ENCODE measurements around the gene CACHD1. TPM values are rescaled to one million over a fixed set of nuclear protein-coding genes. Genes with fewer than 3 reads are reported as not detected.

The CACHD1 gene
- polyA plus RNA-seq, 3 donors: 53.8 to 60.9 (median 60.8) TPM

DNA sequence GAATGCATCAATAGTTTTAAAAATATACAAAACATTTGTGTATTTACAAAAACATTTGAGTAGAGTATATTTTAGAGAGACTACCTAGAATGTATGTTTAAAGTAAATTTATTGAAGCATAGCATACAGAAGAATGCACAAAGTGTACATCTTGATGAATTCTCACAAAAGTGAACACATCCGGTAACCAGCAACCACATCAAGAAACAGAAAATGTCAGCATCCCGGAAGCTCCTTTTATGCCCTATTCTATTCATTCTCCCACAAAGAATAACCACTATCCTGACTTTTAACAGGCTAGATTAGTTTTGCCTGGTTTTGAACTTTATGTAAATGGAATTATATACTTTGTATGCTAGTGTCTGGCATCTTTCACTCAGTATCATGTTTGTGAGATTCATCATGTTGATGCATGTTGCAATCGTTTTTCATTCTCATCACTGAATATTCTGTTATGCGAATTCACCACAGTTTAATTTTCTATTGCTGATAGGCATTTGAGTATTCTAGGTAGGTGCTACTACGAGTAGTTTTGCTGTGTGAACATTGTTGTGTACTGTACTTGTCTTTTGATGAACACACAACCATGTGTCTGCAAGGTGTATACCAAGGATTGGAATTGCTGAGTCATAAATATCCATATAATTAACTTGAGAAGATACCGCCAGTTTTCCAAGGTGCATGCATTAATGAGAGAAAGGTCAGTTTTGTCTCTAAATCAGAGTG is 75.4 kb downstream of the CACHD1 start:
- DNase-seq: no peak

DNA sequence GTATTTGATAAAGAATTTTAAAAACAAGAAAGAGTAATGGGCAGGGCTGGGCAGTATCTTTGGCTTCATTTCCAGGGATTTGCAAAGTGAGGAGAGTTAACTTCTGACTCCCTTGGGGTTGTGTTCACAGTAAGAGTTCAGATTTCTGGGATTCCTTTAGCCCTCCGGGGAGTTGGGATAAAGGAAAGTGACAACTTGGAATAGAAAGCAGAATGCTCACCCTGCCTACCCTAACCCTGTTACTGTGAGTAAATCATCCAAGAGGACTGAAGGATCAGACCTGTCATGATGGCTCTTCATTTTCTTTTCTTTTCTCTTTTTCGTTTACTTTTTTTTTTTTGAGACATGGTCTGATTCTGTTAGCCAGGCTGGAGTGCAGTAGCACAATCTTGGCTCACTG is 76.1 kb downstream of the CACHD1 start:
- DNase-seq: no peak

DNA sequence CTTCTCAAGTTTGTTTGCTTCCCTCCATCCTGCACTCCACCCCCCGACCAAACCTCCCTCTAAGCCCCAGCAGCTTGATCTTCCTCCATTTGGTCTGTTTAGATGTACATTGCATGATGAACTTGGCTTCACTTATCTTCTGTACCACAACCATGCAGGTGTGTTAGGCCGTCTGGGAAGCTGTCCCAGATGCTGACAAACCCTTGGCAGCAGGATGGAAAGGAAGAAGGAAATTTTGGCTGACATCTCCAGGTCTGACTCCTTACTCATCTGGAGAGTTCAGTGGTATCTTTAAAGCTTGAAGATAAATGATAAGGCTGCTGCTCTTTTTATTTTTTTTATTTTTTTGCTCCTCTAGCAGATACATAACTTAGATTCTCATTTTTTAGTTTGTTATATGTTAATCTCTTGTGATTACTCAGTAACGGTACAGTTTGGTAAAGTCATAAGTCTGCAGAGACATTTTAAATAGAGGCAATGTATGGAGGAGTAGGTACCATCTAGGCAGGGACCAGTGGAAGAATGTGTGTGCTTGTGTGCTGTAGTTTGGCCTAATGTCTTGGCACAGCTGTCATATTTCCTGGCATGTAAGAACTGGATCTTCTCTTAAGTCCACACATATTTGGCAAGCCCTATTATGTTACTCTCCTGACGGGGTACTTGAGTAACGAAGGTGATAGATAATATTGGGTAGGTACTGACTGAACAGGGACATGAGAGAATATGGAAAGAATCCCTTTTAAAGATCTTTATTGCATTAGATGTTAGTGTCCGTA is 79.7 kb downstream of the CACHD1 start:
- DNase-seq: no peak

DNA sequence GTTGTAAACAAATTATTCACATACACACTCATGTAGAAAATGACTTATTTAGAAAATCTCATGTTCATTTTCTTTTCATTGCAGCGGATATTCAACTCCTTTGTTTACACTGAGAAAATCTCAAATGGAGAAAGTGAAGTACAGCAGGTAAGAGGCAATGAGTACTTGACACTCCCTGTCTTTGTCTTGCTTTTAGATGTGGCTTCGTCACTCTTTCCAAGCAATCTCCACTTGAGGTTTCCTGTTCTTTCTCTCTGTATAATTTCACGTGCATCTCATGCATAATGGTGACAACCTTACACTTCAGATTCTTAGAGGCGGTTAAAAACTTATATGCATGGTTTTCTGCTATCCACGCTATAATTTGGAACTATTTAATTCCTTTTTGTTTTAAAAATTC is 80.6 kb downstream of the CACHD1 start:
- DNase-seq: no peak

DNA sequence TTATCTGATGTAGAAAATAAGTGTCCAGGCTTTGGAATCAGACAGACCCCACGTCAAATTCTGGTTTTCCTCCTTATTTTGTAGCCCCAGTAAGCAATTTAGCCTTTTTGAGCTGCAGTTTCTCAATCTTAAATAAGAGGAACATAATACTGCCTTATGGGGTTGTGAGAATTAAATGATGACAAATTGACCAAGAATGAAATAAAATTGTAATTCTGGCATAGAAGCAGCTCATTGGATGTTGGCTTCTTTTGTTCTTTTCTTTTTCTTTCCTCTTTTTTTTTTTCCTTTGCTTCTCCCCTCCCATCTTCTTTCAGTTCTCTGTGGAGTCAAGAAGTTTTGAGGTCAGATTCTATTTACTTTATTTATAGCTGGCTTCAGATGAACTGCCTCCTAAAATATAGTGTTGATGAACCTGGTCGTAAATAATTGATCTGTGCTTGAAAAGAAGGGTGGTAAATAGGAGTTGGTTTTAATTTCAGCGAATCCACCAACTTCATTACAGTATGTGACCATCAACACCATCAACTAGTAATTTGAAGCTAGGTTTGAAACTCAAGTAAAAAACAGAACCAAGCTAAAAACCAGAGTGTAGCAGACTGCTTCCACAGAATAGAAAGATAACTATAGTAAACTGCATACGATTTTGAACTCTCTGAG is 81.1 kb downstream of the CACHD1 start:
- DNase-seq: no peak

DNA sequence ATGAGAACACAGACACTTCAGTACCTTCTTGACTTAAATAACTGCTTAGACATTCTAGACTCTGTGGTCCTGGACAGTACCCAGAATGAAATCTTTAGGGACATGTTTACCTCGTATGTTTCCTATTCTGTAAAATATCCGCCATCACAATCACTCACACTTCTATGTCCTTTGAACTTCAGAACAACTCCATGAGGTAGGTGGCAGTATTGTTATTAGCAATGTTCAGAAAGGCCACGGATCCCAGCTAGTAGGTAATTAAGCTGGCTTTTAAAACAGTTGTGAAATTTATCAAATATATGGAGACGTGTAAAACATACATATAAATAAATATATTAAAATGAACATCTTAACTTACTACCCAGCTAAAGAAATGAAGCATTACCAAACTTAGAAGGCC is 83.4 kb downstream of the CACHD1 start:
- no peak for DNase-seq

DNA sequence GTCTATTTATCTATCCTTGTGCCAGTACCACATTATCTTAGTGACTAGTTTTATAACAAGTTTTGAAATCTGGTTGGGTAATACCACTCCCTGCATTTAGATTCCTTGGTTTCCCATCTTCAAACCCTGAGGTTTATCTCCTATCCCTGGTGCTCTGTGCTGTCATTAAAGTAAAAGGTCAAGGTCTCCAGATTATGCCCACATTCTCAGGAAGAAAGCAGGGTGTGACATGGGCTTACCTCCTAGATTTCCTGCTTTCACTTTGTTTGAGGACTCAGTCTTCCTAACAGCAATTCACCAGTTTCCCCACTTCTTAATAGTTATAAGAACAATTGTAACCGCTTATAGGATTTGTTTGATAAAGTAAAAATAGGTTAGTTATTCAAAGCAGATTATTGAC is 86.0 kb downstream of the CACHD1 start:
- no peak for DNase-seq

DNA sequence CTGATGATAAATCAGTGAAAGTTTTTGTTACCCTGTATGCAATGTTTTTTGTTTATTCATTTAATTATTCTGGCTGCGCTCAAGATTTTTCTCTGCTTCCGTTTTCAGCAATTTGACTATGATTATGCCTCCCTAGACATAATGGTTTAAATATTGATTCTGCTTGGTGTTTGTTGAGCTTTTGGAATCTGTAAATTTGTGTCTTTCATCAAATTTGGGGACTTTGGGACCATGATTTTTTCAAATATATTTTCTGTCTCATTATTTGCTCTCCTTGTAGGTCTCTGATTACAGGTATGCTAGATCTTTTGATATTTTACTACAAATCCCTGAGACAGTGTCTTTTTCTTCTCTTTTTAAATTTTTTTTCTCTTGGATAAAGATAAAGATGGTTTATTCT is 92.1 kb downstream of the CACHD1 start:
- DNase-seq: no peak

DNA sequence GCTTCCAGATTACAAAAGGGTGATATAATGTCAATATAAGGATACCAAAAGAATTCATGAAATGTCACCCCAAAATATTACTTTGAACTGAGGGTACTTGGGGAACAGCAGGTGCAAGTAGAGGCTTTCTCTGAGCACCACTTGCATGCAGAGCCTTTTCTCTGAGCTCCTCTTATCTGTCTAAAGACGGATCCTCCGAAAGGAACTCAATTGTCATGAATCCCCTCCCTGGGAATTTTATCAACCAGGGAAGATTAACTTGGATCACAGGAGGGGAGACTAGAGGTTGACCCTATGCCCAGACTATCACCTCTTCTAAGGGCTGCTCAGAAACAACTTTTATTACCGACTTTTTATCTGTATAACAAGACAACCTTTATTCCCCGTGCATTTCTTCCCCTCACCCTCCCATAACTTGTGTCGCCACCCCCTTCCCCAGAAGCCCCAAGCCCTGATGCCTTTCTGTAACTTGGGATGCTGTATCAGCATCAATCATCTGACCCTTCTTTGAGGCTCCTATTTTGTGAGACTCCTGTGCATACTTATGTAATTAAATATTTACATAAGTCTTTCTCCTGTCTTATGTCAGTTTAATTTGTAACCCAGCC is 94.1 kb downstream of the CACHD1 start:
- DNase-seq: no peak

DNA sequence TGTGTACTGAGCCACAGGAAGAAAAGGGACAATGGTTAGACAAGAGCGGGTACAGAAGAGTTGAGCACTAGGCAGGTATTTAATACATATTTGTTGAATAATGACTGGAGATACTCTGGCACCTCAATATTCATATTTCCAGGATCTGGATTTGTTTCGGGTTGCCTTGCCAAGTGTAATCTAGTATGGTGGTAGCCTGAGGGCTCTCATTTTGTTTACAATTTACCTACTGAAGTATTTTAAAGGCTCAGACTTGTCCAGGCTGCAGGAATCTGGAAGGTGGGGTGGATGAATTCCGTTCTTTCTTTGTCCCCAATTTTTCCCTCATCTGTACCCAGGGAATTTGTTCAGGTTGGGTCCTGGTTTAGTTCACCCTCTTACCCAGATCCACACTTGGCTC is 95.0 kb downstream of the CACHD1 start:
- DNase-seq: no peak

DNA sequence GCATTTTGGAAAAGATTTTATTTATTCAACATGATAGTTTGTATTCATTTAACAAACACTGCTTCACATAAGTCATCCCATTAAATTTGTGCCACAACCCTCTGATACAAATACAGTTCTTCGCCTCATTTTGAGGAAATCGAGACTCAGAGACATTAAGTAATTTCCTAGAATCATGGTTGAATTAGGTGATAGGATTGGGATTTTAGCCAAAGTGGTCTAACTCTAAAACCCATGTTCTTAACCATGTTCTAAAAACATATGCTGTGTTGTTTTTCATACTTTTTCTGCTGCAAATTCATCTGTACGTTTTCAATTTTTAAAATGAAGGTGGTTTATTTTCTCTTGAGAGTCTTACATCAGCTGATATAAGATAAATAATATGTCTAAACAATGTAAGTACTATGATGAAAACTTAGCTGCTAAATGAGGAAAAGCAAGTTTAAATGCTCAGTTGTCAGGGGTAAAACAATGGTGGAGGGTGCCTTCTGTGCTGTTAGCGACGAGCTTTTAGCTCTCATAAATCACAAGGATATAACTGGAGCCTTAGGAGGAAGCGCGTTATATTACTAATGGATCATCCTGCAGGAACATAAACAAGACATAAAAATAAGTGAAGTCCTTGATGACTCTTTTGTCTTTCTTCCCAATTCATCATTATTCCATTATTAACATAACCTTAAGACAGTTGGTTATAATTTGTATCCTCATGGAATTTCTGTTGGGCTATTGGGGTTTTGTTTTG is 97.7 kb downstream of the CACHD1 start:
- DNase-seq: peak; percentile 46

DNA sequence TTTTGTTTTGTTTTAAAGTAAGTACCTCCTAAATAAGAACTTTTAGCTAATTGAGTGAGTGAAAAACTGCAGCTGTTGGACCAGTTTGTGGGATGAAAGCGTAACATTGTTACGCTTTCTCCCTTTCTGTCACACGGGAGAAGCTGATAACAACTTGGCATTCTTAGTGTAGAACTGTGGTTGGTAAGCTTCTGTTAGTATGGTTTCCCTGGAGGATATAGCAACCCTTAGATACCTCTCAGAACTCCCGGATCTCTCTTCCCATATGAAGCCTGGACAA is 98.2 kb downstream of the CACHD1 start:
- peak; percentile 48 for DNase-seq

DNA sequence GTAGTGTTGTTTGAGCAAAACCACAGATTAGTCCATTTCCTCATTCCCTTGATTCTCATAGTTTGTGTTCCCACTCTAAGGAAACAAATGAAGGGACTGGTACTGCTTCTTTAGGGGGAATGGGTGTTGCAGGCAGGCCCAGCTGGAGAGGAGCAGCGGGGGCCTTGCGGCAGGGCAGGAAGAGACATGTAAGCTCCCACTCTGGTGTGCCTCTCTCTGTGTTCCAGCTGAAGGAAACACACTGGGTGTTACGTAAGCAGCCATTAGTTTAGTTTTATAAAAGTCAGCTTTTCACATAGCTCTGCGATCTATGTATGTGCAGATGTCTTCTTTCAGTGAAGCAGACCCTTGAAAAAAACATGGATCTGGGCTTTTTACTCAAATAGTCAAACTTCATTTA is 99.5 kb downstream of the CACHD1 start:
- no peak for DNase-seq

DNA sequence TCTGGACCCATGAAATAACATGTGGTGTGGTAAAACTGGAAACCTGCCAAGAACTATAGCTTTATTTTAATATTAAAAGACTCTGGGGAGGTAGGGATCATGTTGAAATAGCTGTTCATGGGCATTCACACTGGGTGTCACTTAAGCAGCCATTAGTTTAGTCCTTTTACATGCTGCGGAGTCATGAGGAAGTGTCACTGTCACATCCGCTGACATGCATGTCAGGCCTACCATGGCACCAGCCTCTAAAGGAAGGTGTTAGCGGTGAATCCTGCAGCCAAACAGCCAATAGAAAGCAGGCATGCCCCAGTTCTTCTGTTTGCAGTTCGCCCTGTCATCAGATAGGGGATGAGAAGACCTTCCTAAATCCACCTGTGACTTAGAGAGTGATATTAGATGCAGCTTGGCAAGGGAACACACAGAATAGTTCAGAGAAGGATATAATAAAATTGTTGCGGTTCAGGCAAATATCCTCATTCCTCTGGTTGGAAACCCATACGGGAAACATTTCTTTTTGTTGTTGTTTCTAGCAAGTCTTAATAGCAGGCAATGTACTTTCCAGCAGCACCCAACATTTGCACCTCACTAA is 100.4 kb downstream of the CACHD1 start:
- DNase-seq: no peak

DNA sequence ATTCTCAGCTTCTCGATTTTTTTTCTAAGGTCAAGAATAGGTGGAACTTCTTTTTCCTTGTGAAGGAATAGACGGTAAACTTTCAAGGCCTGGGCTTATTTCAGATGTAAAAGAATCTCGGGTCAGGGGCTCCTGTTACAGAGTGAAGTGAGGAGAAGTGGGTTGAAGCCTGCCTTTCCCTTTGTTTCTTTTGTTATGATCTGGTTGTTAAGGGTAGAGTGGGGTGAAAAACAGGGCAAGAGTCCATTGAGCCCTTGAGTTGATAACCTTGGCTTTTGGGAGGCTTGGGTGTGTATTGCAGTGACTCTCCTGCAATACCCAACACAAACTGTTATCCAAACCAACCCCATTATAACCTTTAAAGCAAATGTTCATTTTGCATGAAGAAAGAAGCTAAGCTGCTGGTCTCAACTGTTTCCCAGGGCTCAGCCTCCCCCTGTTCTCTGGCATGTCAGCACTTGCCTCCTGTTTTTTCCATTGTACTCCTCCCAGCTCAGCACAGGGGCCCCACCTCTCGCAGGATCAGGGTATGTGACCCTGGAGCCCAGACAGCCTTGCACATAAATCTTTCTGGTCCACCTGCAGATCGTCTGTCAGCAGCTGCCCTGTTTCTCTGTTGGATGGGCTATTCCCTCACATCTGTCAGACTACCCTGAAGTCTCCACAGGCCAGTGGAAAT is 102.4 kb downstream of the CACHD1 start:
- DNase-seq: no peak

DNA sequence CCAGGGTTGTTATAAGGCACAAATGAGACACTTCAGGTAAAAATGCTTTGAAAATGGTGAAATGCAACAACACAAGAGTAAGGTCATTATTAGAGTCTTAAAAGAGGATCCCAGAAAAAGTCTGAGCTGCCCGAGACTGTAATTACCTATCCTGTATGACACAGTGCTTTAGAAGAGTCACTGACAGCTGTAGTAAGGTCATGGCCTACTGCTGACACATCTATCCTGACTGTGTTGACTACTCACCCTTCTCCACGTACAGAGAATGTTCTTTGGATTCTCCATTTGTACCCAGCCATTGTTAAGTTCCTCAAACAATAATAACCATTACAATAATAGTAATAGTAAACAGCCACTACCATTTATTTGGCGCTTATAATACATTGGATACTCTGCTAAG is 104.4 kb downstream of the CACHD1 start:
- no peak for DNase-seq

DNA sequence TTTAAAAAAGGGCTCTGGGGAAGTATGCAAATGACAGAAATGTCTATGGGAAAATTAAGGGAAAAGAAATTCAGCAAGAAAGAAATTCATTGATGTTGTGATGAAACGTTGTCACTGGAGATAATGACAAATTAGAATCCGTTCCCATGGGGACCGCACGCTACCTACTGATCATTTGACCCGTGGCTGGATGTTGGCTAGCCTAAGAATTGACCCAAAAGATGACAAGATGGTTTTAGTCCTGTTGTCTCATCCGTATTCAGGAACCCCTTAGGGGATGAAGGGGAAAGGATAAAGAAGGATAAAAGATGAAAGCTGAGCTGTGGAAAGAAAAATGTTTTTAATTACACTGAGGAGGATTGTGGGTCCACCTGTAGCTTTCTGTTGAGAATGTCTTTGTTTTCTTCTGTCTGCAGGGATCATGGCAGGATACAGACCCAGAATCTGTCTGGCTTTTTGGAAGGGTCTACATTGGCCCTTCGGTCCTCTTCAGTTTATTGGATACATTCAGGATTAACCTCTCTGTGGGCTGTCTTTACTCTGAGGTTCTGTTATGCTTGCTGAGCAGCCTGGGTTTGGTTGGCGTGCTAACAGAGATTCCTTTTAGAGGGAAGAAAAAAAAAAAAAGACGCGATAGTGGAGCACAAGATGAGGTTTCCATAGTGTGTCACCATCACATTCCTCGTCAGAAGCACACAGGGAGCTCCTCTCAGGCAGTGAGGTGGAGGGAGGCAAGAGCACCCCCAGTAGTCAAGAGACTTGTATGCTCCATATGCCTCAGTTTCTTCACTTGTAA is 106.2 kb downstream of the CACHD1 start:
- no peak for DNase-seq

DNA sequence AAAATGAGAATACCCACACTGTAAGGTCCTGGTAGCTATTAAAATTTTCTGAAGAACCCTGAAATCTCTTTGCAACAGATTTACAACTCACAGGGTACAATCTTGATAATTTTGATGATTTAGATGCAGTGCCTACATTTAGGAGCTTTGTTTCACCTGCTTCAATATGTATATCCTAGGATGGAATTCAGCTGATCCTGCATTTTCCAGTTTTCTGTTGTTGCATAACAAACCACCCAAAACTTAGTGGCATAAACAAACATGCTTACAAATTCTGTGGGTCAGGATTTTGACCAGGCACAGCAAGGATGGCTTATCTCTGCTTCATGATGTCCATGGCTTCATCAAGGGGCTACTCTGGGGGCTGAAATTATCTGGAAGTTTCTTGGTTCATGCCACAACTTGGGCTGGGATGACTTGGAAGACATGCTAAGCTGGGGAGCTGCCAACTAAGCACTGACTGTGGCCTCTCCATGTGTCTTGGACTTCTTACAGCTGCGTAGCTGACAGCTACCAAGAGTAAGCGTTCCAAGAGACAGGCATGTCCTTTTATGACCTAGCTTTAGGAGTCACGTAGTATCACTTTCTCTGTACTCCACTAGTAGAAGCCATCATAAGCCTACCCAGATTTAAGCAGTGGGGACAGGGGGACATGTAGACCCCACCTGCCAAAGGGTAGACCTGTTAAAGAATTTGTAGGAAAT is 108.5 kb downstream of the CACHD1 start:
- no peak for DNase-seq

DNA sequence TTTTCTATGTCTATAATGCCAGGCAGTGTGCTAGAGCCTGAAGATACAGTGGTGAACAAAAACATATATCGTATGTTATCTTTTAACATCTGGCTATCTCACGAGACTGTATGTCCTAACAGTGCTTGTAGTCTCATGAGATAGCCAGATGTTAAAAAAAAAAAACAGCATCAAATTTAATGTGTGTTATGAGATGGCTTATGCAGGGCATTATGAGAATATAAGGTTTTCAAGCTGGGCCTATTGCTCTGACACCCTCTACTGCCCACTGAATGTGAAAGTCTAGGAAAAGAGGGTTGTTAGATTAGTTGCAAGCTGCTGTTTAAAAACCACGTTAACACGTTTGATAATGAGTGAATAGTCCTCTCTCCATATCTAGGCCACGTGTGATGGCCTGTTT is 109.8 kb downstream of the CACHD1 start:
- DNase-seq: no peak

All from renal pelvis (tissue), 4 donors.